DLD1 (cell line): ENCODE results near the gene ZFP36L1.

Experiments used
- in situ Hi-C: cut with HindIII; loops from 2 replicates; pipeline ENCODE4 v1.10.0; 2017; ENCODE audit warnings: low sequenced_read_pairs

ZFP36L1 gene

DNA sequence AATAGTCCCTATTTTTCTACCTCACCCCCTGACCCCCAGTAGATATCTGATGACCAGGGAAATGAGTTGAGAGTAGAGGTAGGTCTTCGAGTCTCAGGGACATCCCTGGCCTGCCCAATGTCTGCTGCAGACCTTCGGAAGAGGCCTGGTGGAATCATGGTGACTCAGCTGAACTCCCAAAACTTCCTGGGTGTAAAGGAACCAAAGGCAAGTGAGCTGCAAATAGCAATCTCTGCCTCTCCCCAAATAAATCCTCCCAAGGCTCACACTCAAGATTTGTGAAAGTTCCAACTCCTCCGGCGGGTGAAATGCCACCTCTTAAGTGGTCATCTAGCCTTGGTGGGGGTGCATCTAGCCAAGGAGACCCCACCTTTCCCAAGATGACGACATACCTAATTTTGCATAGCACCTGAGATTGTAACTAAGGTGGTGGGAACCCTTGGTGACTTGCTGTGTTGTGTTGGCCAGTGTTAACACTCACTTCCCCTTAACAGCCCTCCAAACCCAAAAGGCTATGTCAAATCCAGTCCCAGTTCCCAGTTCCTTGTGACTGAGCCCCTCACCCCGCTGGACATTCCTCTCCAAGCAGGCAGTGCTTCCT is 6.3 kb downstream of the ZFP36L1 start:
- in situ Hi-C loops, result no loop called here

DNA sequence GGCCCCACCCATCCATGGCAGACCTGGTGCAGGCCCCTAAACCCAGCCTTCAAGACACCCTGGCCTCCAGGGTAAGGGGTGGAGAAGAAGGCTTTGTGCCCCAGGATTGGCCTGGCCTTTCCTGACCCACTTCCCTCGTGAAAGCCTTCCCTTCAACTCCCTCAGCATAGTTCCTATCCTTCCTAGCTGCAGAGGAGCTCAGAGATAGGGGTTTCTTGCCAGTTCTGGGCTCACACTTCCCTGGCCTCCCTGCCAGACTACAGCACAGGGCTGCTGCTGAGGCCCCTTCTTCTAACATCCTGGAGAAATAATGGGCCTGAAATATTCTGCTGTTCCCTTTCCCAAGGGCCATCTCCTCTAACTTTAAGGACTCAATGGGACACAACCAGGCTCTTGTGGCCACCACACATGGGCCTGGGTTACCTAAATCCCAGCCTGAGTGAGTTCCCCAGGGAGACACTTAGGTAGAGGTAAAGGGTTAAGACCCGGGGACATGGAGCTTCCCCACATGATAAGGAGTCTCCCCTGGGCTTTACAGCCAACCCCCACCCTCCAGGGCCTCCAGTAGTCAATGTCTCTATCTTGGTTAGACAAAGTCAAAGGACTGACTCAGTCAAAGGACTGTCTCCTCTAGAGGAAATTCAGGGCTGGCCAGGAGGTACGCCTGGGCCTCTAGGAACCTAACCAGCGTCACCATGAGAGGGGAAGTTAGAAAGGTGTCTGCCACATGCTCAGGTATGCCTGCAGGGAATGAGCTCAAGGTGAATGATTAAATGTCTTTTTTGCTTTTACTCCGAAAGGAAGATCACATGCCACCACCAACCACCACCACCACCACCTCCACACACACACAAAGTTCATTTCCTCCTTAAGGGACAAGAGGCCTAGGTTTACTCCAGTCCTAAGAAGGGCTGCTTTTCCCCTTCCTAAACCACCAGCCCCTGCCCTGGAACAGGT is 7.1 kb downstream of the ZFP36L1 start:
- in situ Hi-C loops, result no loop called here

DNA sequence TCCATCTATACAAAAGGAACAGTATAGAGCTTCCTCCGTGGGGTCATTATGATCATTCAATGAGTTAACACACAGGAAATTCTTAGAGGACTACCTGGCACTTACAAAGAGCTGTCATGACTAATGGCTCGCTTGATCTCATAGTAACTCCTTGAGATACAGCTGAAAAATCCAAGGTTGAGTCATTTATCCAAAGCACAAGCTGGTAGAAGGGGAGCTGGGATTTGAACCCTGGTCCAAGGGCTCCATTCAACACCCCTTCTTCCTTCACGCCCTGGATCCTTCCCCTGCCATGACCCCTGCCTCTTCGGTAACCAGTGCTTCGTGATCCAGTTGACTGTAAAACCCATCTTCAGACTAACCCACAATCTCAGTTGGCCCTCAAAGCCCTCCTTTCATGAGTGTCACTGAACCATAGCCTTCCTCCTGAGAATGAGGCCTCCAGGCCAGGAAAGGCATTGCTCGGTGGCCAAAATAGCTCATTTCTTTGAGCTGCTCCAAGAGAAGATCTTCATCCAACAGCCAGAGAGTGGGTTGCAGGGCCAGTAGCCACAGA is 7.8 kb downstream of the ZFP36L1 start:
- in situ Hi-C loops, result no loop called here

DNA sequence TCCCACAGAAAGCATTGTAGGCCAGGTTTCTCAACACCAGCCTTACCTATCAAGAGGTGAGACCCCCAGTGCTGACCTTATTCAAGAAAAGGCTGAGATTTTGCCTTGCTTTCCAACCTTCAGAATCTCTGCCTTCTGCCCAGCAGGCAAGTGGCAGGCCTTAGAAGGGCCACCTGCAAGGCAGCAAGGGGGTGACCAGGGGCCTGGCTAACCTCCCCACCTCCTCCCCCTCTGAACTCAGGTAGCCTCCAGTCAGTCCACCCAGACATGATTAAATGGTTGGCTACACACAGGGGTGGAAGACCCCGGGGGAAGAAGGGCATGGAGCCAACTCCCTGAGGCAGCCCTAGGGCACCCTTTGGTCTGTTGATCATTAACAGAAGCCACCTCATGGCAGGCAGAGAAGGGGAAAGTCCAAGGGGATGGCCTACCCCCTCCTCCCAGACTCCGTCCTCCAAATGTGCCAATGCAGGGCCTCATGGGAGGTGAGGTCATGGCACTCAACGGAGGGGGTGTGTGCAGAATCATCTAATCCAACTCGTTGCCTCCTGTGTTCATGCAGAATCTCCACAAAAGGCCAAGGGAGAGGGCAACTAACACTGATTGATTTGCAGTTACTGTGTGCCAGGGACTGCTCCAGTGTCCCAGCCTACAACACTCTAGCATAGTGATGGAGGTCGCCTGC is 8.5 kb downstream of the ZFP36L1 start:
- in situ Hi-C loops, result no loop called here

DNA sequence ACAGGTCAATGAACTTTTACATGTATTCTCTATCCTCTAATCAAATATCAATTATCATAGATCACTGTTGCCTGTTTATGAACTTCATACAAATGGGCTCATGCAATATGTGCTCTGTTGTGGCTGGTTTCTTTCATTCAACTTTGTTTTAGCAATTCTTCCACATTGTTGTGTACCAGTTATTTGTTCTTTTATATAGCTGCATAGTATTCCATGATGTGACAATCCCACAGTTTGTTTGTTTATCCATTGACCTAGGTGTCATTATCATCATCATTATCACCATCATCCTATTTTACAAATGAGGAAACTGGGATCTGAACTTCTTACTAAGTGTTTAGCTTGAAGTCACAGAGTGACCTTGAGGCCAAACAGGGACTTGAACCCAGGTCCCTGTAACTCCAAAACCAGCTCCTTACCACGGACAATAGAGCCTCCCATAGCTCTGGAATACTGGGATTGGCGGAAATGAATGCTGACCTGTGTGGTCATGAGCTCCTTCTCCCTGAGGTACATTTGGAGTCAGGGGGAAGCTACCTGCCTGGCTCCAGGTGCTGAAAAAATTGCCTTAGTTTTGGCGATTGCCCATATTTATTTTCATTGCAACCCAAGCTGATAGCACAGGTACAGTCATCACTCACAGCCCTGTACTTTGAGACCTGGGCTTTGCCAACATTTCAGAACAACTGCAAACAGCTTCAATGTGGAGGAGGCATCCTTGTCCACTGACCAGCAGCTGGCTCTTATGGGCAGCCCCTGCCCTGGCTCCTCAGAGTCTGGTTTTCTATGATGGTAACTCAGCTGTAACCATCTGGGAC is 9.2 kb downstream of the ZFP36L1 start:
- in situ Hi-C loops, result no loop called here

DNA sequence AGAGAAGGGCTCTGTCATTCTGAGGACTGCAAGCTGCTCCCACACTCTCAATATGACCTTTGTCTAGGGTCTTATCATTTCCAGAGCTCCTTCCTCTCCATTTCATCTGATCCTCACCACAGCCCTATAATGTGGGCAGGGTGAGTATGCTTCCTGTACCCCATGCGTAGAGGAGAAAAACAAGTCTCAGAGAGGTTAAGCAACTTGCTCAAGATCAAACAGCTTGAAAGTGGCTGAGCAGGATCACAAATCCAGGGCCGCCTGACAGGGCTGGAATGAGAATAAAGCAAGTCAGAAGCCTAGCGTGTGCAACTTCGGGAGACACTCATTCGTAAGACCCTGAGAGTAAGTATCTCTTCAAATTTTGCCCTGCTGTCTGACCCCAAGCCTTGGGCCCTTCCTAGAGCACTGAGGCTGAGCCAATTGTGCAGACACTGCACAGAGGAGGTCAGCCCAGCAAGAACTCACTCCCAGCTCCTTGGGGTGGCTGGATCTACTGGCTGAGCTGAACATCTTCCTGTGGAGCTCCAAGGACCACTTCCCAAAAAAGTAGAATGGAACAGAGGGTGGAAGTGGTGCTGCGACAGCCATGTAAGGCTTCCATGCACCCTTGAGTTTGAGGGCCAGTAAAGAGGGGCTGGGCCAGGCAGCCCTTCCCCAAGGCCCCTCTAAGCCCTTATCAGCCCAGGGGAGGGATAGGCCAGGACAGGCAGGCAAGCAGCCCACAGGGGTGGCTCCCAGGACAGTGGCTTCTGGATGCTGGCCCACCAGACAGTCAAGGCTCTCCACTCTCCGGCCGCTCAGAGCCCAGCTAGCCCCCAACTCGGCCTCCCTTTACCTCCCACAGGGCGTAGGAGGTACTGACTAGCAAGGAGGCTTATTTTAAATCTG is 10.5 kb downstream of the ZFP36L1 start:
- in situ Hi-C loops, result no loop called here

DNA sequence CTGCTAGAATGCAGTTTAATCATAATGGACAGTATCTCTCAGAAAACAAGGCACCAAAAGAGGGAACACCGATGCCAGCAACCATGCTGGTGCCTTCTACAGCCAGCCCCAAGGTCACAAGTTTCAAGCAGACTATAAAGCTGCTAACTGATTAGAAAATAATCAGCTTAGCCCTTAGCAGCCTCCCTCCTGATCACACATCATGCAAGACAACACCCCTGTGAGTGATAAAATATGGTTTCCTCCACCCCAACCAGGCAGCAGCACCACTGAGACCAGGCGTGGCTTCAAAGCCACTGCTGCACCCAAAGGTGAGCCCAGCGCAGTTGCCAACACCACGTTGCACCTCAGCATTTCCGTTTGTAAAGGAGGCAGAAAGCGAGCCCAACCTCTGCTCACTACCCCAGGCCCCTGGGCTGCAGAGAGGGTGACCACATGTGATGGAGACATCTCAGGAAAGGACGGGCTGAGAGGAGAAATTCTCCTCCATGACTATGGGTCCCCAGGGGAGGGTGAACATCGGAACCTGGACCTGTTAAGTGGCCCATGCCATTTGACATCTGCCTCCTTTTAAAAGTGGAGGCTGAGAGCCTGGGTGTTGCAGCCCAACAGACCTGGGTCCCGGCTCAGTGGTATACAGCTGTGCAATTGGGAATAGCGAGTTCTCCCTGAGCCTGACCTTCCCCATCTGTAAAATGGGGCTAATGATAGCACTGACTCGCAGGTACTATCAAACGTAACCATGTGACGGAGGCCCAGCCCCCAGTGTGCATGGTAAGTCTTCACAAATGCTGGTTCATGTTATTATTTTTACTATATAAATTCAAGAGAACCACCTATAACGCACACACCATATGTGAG is 11.5 kb downstream of the ZFP36L1 start:
- in situ Hi-C loops, result no loop called here

DNA sequence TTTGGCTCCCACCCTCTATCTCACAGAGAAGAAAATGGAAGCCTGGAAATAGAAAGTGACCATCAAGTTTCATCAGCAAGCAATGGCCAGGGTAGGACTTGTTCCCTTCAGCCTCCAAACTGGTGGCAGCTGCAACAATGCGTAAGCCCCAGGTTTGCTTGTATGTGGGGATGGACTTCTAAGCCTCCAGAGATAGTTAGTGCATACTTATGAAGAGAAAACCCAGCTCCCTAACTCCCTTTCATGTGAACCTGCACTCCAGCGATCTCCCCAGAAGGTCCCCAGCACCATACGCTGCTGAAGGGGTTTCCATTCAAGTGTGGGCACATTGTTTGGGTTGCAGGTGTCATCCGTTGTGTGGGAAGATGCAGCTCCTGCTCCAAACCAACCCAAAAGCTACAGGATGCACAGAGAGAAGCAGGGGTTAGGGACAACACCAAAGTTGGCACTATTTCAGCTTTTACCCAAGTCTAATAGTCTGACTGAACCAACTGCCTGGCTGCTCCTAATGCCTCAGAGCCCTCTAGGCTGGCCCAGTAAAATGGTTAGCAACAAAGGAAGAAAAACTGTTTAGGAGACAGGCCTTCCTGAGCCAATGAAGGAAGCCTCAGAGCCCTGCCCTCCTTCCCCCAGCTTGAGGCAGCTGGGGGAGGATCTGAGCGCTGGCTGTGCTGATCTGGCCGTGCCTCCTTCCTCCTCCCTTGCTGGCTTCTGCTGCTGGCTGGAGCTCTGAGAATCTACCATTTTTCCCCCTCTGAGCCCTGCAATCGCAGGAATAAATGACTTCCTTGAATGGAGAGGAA is 12.3 kb downstream of the ZFP36L1 start:
- in situ Hi-C loops, result no loop called here

DNA sequence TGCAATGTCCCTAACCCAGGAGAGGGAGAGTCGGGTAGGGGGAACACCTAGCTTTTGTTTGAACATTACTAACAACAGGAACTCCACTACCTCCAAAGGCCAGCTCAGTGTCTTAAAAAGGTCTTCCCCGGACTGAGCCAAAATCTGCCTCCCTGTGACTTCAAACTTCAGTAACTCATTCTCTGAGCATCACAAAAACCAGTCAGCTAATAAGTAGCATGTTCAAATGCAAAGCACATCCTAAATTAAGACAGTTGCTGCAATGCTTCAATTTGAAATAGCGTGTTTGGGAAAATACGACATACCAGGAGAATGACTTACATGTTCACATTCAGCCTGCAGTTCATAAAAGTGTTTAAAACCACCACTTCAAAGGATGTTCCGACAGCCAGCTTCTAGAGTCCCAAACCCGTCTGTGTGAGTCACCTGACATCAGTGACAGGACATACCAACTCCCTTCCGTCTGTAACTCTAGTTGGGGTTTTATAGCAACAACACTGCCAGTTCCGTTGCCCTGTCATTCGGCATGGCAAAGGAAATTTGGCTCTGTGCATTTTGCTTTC is 13.0 kb downstream of the ZFP36L1 start:
- in situ Hi-C loops, result no loop called here

DNA sequence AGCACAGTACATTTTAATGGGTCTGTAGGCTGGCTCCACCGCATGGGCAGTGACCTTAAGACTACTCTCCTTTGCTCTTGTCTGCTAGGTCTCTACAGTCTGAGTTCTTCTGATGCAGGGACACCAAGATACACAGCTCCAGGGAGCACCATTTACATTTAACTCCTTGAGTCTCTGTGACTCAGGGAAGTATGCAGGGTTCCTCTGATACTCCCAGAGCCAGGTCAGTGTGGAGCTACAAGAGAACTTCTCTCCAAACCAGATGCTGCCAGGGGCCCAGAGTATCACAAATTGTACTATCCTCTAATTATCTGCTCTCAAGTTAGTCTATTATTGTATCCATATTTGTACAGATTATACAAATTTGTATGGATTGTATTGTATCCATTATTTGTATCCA is 15.2 kb downstream of the ZFP36L1 start:
- in situ Hi-C loops, result no loop called here

DNA sequence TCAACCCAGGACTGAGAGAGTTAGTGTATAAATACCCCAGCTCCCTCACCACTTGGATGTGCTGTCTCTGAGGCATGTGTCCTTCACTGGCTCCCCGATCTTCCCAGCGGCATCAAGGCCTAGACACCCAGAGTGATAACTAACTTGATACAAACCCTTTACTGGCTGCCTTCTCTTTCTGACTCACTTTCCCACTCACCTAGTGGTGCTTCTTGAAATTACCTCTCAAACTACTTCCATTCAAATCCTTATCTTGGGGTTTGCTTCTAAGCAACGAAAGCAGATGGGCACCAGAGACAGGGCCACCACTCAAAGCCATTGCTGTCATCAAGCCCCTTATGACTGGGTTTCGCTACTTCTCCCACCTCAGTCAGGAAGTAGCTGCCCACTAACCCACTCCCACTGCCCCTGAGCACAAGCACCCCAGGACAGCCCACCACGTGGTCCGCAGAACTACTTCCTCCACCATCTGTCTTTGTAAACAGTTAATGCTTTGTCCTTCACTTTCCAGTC is 17.2 kb downstream of the ZFP36L1 start:
- in situ Hi-C loops, result no loop called here

DNA sequence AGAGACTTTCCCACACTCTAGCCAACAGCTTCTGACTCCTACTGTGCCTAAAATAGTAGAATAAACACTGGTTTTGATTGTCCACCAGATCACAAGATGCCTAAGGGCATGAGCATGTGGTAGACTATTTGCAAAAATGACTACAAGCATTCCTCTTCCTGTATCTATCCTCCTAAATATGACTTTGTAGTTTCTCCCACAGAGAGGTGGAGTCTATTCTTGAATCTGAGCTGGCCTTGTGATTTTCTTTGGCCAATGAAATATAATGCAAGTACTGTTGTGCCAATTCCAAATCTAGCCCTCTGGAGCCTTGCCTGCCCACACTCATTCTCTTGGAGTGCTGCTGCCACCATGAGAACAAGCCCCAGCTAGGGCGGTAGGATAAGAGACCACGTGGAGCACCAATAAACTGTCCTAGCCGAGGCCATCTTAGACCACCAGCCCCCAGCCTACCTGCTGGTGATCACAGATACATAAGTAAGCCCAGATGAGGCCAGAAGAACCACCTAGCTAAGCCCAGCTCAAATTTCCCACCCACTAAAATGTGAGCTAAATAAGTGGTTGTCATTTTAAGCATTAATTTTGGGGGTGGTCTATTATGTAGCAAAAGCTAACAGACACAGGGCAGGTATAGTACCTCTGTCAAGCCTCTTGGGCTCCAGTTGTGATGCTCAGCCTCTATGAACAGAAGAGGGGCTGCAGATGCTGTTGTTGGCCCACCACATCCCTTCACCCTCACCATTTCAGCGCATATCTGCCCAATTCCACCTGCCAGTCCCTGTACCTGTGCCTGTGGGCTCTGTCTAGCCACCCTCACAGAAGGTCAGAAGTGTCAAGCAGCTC is 17.9 kb downstream of the ZFP36L1 start:
- in situ Hi-C loops, result no loop called here

DNA sequence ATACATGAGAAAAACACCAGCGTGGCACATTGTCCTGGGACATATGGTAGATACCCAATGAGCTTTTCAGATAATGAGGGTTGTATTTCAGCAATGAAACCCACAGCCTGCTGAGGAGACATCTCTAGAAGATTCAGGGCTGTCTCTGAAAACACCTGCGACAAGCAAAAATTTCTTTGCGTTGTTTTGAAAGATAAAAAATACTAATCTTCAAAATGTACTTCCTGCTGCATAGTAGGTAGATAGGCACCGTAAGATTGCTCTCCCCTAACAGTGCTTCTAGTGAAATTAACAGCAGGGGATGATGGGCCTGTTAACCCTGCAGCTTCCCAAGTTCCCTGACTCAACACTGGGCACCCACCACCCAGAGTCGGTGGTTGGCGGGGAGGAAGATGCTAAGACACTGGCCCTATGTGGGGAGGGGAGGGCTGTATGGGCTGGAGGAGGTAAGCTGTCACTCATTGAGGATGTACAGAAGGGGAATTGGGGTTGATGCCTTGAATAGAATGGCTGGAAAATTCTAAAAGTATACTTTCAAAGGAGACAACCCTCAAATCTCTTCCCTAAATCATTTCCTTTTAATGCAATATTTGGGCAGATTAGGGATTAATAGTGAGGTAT is 20.0 kb downstream of the ZFP36L1 start:
- in situ Hi-C loops, result no loop called here

DNA sequence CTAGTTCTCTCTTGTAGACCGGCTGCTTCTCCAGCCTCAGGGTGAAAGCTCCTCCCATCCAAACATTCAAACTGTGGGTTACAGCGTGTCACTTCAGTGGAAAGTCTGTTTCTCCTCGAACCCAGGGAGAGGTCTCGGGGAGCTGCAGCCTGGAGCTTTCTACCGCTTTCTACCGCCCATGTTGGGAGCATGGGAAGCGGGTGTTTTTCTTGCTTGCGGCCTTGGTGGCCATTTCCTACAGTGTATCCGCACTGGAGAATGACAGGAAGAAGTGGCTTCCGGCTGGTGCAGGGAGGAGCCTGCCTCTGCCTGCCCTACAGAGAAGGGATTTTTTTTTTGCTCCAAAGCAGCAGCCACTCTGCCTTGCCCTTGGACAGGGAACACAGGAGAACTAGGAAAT is 21.2 kb downstream of the ZFP36L1 start:
- in situ Hi-C loops, result no loop called here

DNA sequence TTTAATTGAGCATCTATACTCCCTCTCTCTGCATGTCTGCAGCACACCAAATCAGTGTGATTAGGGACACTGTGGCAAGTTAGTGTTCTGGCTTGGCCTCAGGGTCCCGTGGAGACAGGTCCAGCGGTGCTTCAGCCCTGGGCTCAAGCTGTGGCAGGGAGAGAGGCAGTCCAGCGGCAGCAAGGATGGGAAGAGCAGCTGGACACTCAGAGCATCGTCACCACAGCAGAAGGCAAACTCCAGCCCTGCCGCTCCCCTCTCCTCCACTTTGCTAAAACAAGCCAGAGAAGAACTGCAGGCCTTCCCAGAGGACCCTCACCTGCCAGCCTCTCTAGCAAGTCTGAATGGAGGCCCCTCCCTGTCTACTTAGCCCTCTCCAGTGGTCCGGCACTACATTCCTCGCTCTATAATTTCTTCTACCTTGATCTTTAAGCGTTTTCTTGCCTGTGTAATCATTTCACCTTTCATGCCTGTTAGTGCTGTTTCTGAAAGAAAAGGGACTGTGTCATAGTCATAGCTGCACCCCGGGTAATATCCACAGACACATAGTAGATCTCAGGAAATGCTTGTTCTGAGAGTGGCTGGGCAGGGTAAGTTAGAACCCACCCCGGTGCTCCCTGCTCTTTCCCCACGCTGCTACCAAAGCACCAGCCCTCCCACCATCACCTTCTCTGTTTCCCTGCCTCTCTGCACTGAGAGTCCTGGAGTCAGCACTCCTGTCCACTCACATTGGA is 22.1 kb downstream of the ZFP36L1 start:
- in situ Hi-C loops, result no loop called here
